Stimulated activated CD4-positive, alpha-beta T cell treated with anti-CD3 and anti-CD28 coated beads, Interleukin-1b, Interleukin-23, amount 100 ng/mL, for 1 hour (primary cell): ENCODE measurements around the gene TMEM200B.
"Not testable (repeated sequence)": the region's sequence is repeated elsewhere in the genome, so short reads cannot be mapped to it uniquely, and the experiment has no call there.

Source experiments
- DNase-seq, 2 donors: peaks; one replicate each; pipeline ENCODE4 v3.0.0-alpha.2; 2020; ENCODE audit warnings: low read depth in 2 of 2

TMEM200B gene

GRCh38 chr1:29108041-29108440 lies 15.7 kb downstream of the TMEM200B start:
- DNase-seq = not testable (repeated sequence)

GRCh38 chr1:29105822-29106221 lies 17.9 kb downstream of the TMEM200B start:
- DNase-seq = no peak

GRCh38 chr1:29100487-29100886 lies 23.2 kb downstream of the TMEM200B start:
- DNase-seq = no peak

GRCh38 chr1:29099286-29099685 lies 24.4 kb downstream of the TMEM200B start:
- DNase-seq = no peak

GRCh38 chr1:29096231-29096886 lies 27.3 kb downstream of the TMEM200B start:
- DNase-seq = no peak

- no peak for DNase-seq
Measured at GRCh38 chr1:29094954-29095353, 28.7 kb downstream of the TMEM200B start.

- no peak for DNase-seq
Measured at GRCh38 chr1:29094433-29094832, 29.3 kb downstream of the TMEM200B start.

GRCh38 chr1:29092704-29093103 lies 31.0 kb downstream of the TMEM200B start:
- DNase-seq = not testable (repeated sequence)

GRCh38 chr1:29090937-29091618 lies 32.6 kb downstream of the TMEM200B start:
- DNase-seq = no peak

- DNase-seq = no peak
Measured at GRCh38 chr1:29084196-29084521, 39.5 kb downstream of the TMEM200B start.

GRCh38 chr1:29083317-29084195 lies 40.1 kb downstream of the TMEM200B start:
- DNase-seq = no peak

GRCh38 chr1:29082519-29082918 lies 41.2 kb downstream of the TMEM200B start:
- DNase-seq = no peak

- DNase-seq = no peak
Measured at GRCh38 chr1:29081201-29081600, 42.5 kb downstream of the TMEM200B start.

GRCh38 chr1:29079916-29080629 lies 43.6 kb downstream of the TMEM200B start:
- DNase-seq = not testable (repeated sequence)

- no peak for DNase-seq
Measured at GRCh38 chr1:29077155-29077554, 46.5 kb downstream of the TMEM200B start.
